ENCODE measurements around the gene HSPA12A. TPM values are rescaled to one million over a fixed set of nuclear protein-coding genes. Genes with fewer than 3 reads are reported as not detected.

The HSPA12A gene, protein sequence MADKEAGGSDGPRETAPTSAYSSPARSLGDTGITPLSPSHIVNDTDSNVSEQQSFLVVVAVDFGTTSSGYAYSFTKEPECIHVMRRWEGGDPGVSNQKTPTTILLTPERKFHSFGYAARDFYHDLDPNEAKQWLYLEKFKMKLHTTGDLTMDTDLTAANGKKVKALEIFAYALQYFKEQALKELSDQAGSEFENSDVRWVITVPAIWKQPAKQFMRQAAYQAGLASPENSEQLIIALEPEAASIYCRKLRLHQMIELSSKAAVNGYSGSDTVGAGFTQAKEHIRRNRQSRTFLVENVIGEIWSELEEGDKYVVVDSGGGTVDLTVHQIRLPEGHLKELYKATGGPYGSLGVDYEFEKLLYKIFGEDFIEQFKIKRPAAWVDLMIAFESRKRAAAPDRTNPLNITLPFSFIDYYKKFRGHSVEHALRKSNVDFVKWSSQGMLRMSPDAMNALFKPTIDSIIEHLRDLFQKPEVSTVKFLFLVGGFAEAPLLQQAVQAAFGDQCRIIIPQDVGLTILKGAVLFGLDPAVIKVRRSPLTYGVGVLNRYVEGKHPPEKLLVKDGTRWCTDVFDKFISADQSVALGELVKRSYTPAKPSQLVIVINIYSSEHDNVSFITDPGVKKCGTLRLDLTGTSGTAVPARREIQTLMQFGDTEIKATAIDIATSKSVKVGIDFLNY
- total RNA-seq (2022; extraction: Qiagen RNA extraction): 7.9 to 11.3 TPM (median 9.4 TPM) in 5 replicates

GRCh38 chr10:116742367-116743265, at the start of gene HSPA12A:
TSS of gene HSPA12A (minus strand) at chr10:116742566. CDS start at chr10:116742469, 97 bp downstream.

Other genes with a start within 250 kb of the HSPA12A start
- gene PNLIP, start 196.6 kb downstream of the HSPA12A start, total RNA-seq (2022; extraction: Qiagen RNA extraction): 0.07 to 0.09 TPM in 2 of 5 replicates, not detected in the others
- gene PNLIPRP1, start 151.6 kb downstream of the HSPA12A start, total RNA-seq (2022; extraction: Qiagen RNA extraction): not detected in 5 replicates
- gene PNLIPRP2, start 121.6 kb downstream of the HSPA12A start, total RNA-seq (2022; extraction: Qiagen RNA extraction): 0.07 to 0.30 TPM (median 0.09 TPM) in 4 of 5 replicates, not detected in the other
- gene ENO4, start 106.9 kb upstream of the HSPA12A start, total RNA-seq (2022; extraction: Qiagen RNA extraction): 0.13 to 0.96 TPM (median 0.36 TPM) in 5 replicates